HepG2 (cell line): ENCODE data around the gene EIF6. TPM values are rescaled to one million over a fixed set of nuclear protein-coding genes. Genes with fewer than 3 reads are reported as not detected.

Experiments used
- ZEB1 ChIP-seq: IDR thresholded peaks from 2 replicates; pipeline ENCODE4 v1.6.1; 2012; ENCODE audit warnings: mild to moderate bottlenecking, low read depth, inconsistent platforms; ENCODE audit not compliant: insufficient replicate concordance
- ZNF598 ChIP-seq: sonication (generic); formaldehyde crosslinking; IDR thresholded peaks from 2 replicates; pipeline ENCODE4 v1.5.1; 2020; ENCODE audit warnings: mild to moderate bottlenecking, missing genetic modification reagents, borderline replicate concordance
- ZNF674 ChIP-seq: sonication (generic); formaldehyde crosslinking; IDR thresholded peaks from 2 replicates; pipeline ENCODE4 v1.5.0; 2020; ENCODE audit warnings: low read depth, mild to moderate bottlenecking, missing genetic modification reagents
- ZNF703 ChIP-seq: sonication (generic); formaldehyde crosslinking; IDR thresholded peaks from 2 replicates; pipeline ENCODE4 v1.5.1; 2020; ENCODE audit warnings: missing genetic modification reagents, mild to moderate bottlenecking, moderate library complexity, borderline replicate concordance
- polyA plus RNA-seq, 8 experiments: library from polyadenylated mRNA; depleted of rRNA in 3 of 8; stranded (reverse) in 7 of 8; unstranded in 1 of 8; fragments of >200 nt; fragmentation: Illumina TruSeq in 4 of 8; extraction: Trizol in 4 of 8; gene quantifications; 2 replicates each; pipeline versions ENCODE4 v1.2.1 to v1.2.3, GENCODE V29; 2011 to 2016; ENCODE audit warnings: low read depth in 4 of 8, missing spikeins in 1 of 8, mixed read lengths in 1 of 8; ENCODE audit not compliant: insufficient read depth in 1 of 8
- total RNA-seq, 5 experiments: library from RNA; depleted of rRNA; stranded (reverse); fragments of >200 nt; fragmentation: Illumina TruSeq; extraction: Trizol; gene quantifications; 2 replicates each; pipeline ENCODE4 v1.2.3, GENCODE V29; 2016; ENCODE audit warnings: low read depth in 1 of 5
- TF ChIP-seq, protein P1 (sequence below): sonication (generic); formaldehyde crosslinking; IDR thresholded peaks from 2 replicates; pipeline ENCODE4 v1.5.0; 2020; ENCODE audit warnings: mild to moderate bottlenecking, missing genetic modification reagents
- TF ChIP-seq, protein P2 (sequence below): sonication (generic); formaldehyde crosslinking; IDR thresholded peaks from 2 replicates; pipeline ENCODE4 v1.4.0; 2020; ENCODE audit warnings: missing genetic modification reagents
- TF ChIP-seq, protein P3 (sequence below): fragments of 450-650 bp; IDR thresholded peaks from 2 replicates; pipeline ENCODE4 v1.6.1; 2016
- TF ChIP-seq, protein P4 (sequence below): sonication (generic); formaldehyde crosslinking; IDR thresholded peaks from 2 replicates; pipeline ENCODE4 v1.4.0; 2020; ENCODE audit warnings: missing genetic modification reagents, mild to moderate bottlenecking, borderline replicate concordance
- TF ChIP-seq, protein P5 (sequence below): sonication (generic); formaldehyde crosslinking; IDR thresholded peaks from one replicate; pipeline ENCODE4 v1.5.1; 2020; ENCODE audit warnings: mild to moderate bottlenecking, missing genetic modification reagents; ENCODE audit errors: not compliant biosample characterization
- TF ChIP-seq, protein P6 (sequence below): sonication (generic); formaldehyde crosslinking; IDR thresholded peaks from 2 replicates; pipeline ENCODE4 v1.8.0; 2022; ENCODE audit warnings: mild to moderate bottlenecking, missing genetic modification reagents; ENCODE audit not compliant: insufficient replicate concordance

The EIF6 gene
- total and polyA plus RNA-seq, 2 of the 13 experiments (the other 11 are each of a cell fraction or from before 2014, with no cell fraction given), result 462 to 466 TPM

DNA sequence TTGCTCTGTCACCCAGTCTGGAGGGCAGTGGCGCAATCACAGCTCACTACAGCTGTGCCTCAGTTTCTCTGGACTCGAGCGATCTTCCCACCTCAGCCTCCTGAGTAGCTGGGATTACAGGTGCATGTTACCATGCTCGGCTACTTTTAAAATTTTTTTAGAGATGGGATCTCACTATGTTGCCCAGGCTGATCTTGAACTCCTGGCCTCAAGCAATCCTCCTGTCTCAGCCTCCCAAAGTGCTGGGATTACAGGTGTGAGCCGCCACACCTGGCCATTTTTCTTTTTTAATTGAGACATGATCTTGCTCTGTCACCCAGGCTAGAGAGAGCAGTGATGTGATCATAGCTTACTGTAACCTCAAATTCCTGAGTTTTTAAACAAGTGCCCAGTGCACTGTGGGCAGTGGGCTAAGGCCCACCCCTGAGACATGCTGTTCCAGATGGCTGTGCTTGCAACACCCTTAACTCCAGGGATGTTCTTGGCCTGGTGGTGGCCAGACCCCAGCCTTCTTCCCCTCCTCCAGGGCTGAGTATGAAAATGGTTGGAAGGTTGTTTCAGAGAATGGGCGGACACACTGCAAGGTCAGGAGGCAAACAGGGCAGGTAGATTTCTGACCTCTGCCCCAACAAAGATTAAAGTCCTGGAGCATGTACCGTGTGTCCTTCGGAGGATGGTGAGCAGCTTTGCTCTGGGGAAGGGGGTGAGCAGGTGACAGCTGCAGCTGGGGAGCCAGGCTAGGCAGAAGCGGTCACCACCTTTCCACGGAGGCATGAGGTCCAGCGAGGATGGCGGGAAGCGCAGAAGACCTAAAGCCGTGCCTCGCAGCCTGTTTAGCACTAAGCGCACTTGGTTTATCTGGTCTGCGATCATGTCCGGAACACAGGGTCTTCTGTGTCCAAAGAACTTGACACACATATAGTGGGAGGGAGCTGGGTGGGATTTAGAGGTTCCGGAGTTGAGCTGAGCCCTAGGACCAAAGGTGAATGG is 9.0 kb upstream of the EIF6 start (continued):
- TF ChIP-seq, protein P1, sequence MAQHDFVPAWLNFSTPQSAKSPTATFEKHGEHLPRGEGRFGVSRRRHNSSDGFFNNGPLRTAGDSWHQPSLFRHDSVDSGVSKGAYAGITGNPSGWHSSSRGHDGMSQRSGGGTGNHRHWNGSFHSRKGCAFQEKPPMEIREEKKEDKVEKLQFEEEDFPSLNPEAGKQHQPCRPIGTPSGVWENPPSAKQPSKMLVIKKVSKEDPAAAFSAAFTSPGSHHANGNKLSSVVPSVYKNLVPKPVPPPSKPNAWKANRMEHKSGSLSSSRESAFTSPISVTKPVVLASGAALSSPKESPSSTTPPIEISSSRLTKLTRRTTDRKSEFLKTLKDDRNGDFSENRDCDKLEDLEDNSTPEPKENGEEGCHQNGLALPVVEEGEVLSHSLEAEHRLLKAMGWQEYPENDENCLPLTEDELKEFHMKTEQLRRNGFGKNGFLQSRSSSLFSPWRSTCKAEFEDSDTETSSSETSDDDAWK (CRISPR knock-in tag), result no peak
- TF ChIP-seq, protein P2, sequence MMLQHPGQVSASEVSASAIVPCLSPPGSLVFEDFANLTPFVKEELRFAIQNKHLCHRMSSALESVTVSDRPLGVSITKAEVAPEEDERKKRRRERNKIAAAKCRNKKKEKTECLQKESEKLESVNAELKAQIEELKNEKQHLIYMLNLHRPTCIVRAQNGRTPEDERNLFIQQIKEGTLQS (CRISPR knock-in tag), result no peak
- TF ChIP-seq ZNF703 (CRISPR knock-in tag) (no peak), ZNF674 (CRISPR knock-in tag) (no peak), ZEB1 (no peak), ZNF598 (CRISPR knock-in tag) (peak; percentile 53; the same call in 1 of the 2 replicates)
- TF ChIP-seq, protein P3, sequence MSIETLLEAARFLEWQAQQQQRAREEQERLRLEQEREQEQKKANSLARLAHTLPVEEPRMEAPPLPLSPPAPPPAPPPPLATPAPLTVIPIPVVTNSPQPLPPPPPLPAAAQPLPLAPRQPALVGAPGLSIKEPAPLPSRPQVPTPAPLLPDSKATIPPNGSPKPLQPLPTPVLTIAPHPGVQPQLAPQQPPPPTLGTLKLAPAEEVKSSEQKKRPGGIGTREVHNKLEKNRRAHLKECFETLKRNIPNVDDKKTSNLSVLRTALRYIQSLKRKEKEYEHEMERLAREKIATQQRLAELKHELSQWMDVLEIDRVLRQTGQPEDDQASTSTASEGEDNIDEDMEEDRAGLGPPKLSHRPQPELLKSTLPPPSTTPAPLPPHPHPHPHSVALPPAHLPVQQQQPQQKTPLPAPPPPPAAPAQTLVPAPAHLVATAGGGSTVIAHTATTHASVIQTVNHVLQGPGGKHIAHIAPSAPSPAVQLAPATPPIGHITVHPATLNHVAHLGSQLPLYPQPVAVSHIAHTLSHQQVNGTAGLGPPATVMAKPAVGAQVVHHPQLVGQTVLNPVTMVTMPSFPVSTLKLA, result no peak
- TF ChIP-seq, protein P4, sequence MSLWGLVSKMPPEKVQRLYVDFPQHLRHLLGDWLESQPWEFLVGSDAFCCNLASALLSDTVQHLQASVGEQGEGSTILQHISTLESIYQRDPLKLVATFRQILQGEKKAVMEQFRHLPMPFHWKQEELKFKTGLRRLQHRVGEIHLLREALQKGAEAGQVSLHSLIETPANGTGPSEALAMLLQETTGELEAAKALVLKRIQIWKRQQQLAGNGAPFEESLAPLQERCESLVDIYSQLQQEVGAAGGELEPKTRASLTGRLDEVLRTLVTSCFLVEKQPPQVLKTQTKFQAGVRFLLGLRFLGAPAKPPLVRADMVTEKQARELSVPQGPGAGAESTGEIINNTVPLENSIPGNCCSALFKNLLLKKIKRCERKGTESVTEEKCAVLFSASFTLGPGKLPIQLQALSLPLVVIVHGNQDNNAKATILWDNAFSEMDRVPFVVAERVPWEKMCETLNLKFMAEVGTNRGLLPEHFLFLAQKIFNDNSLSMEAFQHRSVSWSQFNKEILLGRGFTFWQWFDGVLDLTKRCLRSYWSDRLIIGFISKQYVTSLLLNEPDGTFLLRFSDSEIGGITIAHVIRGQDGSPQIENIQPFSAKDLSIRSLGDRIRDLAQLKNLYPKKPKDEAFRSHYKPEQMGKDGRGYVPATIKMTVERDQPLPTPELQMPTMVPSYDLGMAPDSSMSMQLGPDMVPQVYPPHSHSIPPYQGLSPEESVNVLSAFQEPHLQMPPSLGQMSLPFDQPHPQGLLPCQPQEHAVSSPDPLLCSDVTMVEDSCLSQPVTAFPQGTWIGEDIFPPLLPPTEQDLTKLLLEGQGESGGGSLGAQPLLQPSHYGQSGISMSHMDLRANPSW, result no peak
- TF ChIP-seq, protein P5, sequence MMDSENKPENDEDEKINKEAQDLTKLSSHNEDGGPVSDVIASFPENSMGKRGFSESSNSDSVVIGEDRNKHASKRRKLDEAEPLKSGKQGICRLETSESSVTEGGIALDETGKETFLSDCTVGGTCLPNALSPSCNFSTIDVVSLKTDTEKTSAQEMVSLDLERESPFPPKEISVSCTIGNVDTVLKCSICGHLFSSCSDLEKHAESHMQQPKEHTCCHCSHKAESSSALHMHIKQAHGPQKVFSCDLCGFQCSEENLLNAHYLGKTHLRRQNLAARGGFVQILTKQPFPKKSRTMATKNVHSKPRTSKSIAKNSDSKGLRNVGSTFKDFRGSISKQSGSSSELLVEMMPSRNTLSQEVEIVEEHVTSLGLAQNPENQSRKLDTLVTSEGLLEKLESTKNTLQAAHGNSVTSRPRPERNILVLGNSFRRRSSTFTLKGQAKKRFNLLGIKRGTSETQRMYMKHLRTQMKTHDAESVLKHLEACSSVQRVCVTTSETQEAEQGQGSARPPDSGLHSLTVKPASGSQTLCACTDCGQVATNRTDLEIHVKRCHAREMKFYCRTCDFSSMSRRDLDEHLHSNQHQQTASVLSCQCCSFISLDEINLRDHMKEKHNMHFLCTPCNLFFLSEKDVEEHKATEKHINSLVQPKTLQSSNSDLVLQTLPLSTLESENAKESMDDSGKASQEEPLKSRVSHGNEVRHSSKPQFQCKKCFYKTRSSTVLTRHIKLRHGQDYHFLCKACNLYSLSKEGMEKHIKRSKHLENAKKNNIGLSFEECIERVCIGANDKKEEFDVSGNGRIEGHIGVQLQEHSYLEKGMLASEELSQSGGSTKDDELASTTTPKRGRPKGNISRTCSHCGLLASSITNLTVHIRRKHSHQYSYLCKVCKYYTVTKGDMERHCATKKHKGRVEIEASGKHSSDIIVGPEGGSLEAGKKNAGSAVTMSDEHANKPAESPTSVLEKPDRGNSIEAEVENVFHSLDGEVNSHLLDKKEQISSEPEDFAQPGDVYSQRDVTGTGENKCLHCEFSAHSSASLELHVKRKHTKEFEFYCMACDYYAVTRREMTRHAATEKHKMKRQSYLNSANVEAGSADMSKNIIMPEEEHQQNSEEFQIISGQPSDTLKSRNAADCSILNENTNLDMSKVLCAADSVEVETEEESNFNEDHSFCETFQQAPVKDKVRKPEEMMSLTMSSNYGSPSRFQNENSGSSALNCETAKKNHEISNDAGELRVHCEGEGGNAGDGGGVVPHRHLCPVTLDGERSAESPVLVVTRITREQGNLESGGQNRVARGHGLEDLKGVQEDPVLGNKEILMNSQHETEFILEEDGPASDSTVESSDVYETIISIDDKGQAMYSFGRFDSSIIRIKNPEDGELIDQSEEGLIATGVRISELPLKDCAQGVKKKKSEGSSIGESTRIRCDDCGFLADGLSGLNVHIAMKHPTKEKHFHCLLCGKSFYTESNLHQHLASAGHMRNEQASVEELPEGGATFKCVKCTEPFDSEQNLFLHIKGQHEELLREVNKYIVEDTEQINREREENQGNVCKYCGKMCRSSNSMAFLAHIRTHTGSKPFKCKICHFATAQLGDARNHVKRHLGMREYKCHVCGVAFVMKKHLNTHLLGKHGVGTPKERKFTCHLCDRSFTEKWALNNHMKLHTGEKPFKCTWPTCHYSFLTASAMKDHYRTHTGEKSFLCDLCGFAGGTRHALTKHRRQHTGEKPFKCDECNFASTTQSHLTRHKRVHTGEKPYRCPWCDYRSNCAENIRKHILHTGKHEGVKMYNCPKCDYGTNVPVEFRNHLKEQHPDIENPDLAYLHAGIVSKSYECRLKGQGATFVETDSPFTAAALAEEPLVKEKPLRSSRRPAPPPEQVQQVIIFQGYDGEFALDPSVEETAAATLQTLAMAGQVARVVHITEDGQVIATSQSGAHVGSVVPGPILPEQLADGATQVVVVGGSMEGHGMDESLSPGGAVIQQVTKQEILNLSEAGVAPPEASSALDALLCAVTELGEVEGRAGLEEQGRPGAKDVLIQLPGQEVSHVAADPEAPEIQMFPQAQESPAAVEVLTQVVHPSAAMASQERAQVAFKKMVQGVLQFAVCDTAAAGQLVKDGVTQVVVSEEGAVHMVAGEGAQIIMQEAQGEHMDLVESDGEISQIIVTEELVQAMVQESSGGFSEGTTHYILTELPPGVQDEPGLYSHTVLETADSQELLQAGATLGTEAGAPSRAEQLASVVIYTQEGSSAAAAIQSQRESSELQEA (CRISPR knock-in tag), result peak; percentile 25
- TF ChIP-seq, protein P6, sequence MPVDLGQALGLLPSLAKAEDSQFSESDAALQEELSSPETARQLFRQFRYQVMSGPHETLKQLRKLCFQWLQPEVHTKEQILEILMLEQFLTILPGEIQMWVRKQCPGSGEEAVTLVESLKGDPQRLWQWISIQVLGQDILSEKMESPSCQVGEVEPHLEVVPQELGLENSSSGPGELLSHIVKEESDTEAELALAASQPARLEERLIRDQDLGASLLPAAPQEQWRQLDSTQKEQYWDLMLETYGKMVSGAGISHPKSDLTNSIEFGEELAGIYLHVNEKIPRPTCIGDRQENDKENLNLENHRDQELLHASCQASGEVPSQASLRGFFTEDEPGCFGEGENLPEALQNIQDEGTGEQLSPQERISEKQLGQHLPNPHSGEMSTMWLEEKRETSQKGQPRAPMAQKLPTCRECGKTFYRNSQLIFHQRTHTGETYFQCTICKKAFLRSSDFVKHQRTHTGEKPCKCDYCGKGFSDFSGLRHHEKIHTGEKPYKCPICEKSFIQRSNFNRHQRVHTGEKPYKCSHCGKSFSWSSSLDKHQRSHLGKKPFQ (CRISPR knock-in tag), result no peak
